ENCODE data around the gene GDPD4.

The GDPD4 gene

DNA sequence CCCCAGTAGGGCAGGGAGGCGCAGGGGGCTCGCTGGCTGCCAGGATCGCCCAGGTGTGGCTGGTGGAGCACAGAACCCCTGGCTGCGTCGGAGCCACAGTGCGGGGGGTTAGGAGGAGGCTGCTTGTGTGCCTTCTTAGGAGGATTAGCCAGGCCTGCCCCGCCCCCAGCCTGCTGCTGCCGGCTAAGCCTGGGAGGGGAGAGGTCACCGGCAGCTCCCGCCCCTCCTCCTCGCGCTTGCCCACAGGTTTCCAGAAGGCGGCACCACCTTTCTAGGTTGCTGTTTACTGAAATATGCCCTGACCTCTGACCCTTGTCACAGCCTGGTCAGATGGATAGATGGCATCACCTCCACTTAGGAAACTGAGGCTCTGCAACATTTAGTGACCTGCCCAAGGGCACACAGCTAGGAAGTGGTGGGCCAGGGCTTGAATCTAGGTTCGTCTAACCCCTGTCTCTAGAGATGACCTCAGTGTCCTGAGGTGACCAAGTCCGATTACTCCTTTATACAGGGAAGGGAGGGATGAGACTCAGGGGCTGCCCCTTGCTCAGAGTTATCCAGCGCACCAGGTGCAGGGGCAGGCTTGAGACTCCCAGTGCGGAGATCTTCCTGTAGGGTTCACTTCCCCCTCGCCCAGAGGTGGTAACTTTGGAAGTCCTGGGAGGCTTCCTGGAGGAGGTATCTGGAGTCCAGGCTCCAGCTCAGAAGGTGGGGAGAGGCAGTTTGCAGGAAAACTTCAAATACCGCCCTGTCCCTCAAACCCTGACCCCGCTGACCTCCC, 129.4 kb downstream of the GDPD4 start:
- Histone ChIP-seq H3K9me3 (ENCODE audit: control insufficient read depth, insufficient read depth, low read depth, low read length) (no peaks in the 10 kb centered on the region), H3K36me3 (ENCODE audit: control insufficient read depth in 2 of 2, insufficient read depth in 1 of 2, low read length in 2 of 2) (no peaks in the 10 kb centered on the region), H3K4me1 (ENCODE audit: control insufficient read depth, insufficient read depth, low read length) (no peaks in the 10 kb centered on the region), H3K4me3 (ENCODE audit: low read depth, low read length) (no peak overlapping the region), H3K27ac (ENCODE audit: extremely low read depth, low read depth, low read length) (no peak overlapping the region)
- CTCF ChIA-PET = no interaction called here
- TF ChIP-seq ZBTB48 (tag by site-specific recombination; IDR thresholded peaks at IDR 0.05) = no peak
- TF ChIP-seq ZNF600 (tag by site-specific recombination; IDR thresholded peaks at IDR 0.05) = no peak
- TF ChIP-seq ZNF223 (tag by site-specific recombination; IDR thresholded peaks at IDR 0.05) = no peak
- TF ChIP-seq ZNF623 (tag by site-specific recombination; IDR thresholded peaks at IDR 0.05) = no peak
- no peak for TF ChIP-seq KLF1 (tag by site-specific recombination; IDR thresholded peaks at IDR 0.05)
- no peak for TF ChIP-seq ZNF404 (tag by site-specific recombination; IDR thresholded peaks at IDR 0.05)
- no peak for TF ChIP-seq ZNF19 (tag by site-specific recombination; IDR thresholded peaks at IDR 0.05; ENCODE audit: low read depth)
- no peak for TF ChIP-seq ZNF692 (tag by site-specific recombination; IDR thresholded peaks at IDR 0.05)
- no peak for TF ChIP-seq ZNF596 (tag by site-specific recombination; IDR thresholded peaks at IDR 0.05)
- TF ChIP-seq, protein P1, sequence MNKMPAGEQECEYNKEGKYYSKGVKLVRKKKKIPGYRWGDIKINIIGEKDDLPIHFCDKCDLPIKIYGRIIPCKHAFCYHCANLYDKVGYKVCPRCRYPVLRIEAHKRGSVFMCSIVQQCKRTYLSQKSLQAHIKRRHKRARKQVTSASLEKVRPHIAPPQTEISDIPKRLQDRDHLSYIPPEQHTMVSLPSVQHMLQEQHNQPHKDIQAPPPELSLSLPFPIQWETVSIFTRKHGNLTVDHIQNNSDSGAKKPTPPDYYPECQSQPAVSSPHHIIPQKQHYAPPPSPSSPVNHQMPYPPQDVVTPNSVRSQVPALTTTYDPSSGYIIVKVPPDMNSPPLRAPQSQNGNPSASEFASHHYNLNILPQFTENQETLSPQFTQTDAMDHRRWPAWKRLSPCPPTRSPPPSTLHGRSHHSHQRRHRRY (tag by site-specific recombination; IDR thresholded peaks at IDR 0.05) = no peak
- TF ChIP-seq, protein P2, sequence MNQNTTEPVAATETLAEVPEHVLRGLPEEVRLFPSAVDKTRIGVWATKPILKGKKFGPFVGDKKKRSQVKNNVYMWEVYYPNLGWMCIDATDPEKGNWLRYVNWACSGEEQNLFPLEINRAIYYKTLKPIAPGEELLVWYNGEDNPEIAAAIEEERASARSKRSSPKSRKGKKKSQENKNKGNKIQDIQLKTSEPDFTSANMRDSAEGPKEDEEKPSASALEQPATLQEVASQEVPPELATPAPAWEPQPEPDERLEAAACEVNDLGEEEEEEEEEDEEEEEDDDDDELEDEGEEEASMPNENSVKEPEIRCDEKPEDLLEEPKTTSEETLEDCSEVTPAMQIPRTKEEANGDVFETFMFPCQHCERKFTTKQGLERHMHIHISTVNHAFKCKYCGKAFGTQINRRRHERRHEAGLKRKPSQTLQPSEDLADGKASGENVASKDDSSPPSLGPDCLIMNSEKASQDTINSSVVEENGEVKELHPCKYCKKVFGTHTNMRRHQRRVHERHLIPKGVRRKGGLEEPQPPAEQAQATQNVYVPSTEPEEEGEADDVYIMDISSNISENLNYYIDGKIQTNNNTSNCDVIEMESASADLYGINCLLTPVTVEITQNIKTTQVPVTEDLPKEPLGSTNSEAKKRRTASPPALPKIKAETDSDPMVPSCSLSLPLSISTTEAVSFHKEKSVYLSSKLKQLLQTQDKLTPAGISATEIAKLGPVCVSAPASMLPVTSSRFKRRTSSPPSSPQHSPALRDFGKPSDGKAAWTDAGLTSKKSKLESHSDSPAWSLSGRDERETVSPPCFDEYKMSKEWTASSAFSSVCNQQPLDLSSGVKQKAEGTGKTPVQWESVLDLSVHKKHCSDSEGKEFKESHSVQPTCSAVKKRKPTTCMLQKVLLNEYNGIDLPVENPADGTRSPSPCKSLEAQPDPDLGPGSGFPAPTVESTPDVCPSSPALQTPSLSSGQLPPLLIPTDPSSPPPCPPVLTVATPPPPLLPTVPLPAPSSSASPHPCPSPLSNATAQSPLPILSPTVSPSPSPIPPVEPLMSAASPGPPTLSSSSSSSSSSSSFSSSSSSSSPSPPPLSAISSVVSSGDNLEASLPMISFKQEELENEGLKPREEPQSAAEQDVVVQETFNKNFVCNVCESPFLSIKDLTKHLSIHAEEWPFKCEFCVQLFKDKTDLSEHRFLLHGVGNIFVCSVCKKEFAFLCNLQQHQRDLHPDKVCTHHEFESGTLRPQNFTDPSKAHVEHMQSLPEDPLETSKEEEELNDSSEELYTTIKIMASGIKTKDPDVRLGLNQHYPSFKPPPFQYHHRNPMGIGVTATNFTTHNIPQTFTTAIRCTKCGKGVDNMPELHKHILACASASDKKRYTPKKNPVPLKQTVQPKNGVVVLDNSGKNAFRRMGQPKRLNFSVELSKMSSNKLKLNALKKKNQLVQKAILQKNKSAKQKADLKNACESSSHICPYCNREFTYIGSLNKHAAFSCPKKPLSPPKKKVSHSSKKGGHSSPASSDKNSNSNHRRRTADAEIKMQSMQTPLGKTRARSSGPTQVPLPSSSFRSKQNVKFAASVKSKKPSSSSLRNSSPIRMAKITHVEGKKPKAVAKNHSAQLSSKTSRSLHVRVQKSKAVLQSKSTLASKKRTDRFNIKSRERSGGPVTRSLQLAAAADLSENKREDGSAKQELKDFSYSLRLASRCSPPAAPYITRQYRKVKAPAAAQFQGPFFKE (tag by site-specific recombination; IDR thresholded peaks at IDR 0.05; ENCODE audit: borderline replicate concordance) = no peak
- TF ChIP-seq ZNF501 (tag by site-specific recombination; IDR thresholded peaks at IDR 0.05) = no peak
- TF ChIP-seq KLF17 (tag by site-specific recombination; IDR thresholded peaks at IDR 0.05) = no peak
- no peak for TF ChIP-seq ZNF544 (tag by site-specific recombination; IDR thresholded peaks at IDR 0.05)
- TF ChIP-seq, protein P3, sequence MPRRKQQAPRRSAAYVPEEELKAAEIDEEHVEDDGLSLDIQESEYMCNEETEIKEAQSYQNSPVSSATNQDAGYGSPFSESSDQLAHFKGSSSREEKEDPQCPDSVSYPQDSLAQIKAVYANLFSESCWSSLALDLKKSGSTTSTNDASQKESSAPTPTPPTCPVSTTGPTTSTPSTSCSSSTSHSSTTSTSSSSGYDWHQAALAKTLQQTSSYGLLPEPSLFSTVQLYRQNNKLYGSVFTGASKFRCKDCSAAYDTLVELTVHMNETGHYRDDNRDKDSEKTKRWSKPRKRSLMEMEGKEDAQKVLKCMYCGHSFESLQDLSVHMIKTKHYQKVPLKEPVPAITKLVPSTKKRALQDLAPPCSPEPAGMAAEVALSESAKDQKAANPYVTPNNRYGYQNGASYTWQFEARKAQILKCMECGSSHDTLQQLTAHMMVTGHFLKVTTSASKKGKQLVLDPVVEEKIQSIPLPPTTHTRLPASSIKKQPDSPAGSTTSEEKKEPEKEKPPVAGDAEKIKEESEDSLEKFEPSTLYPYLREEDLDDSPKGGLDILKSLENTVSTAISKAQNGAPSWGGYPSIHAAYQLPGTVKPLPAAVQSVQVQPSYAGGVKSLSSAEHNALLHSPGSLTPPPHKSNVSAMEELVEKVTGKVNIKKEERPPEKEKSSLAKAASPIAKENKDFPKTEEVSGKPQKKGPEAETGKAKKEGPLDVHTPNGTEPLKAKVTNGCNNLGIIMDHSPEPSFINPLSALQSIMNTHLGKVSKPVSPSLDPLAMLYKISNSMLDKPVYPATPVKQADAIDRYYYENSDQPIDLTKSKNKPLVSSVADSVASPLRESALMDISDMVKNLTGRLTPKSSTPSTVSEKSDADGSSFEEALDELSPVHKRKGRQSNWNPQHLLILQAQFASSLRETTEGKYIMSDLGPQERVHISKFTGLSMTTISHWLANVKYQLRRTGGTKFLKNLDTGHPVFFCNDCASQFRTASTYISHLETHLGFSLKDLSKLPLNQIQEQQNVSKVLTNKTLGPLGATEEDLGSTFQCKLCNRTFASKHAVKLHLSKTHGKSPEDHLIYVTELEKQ (tag by site-specific recombination; IDR thresholded peaks at IDR 0.05; ENCODE audit: borderline replicate concordance) = no peak
- no peak for TF ChIP-seq GLIS2 (tag by site-specific recombination; IDR thresholded peaks at IDR 0.05)
- POLR2A ChIA-PET = no interaction called here

Measured in HEK293 (cell line).